Breast epithelium (tissue), 4 donors: ENCODE data around the gene RELT. TPM values are rescaled to one million over a fixed set of nuclear protein-coding genes. Genes with fewer than 3 reads are reported as not detected.
"Not testable (repeated sequence)": the region's sequence is repeated elsewhere in the genome, so short reads cannot be mapped to it uniquely, and the experiment has no call there.

Experiments used
- DNase-seq, 2 donors: peaks; one replicate each; pipeline ENCODE4 v3.0.0-alpha.2; 2019; ENCODE audit warnings: low spot score in 2 of 2
- H3K27ac ChIP-seq, 2 donors: fragments of 200-600 bp; sonication (generic) in 1 of 2; one replicate each; pipeline ENCODE4 v1.5.1; 2016 to 2019; ENCODE audit warnings: mild to moderate bottlenecking in 1 of 2
- H3K27me3 ChIP-seq, 2 donors: fragments of 200-600 bp; sonication (generic) in 1 of 2; one replicate each; pipeline versions ENCODE4 v1.5.1 to v1.6.0; 2017 to 2019; ENCODE audit warnings: control low read depth in 1 of 2, mild to moderate bottlenecking in 1 of 2
- H3K36me3 ChIP-seq: fragments of 200-600 bp; one replicate; pipeline ENCODE4 v1.5.1; 2019
- H3K4me1 ChIP-seq, 2 donors: fragments of 200-600 bp; sonication (generic); one replicate each; pipeline ENCODE4 v1.5.1; 2016 to 2019; ENCODE audit warnings: control low read depth in 1 of 2
- H3K4me3 ChIP-seq, 3 donors: fragments of 200-600 bp; sonication (generic); 1 replicate in 2 of 3; 2 replicates in 1 of 3; pipeline ENCODE4 v1.5.1; 2016 to 2019; ENCODE audit warnings: mild to moderate bottlenecking in 3 of 3, moderate library complexity in 2 of 3
- H3K9me3 ChIP-seq, 2 donors: fragments of 200-600 bp; sonication (generic) in 1 of 2; one replicate each; pipeline ENCODE4 v1.5.1; 2016 to 2019; ENCODE audit warnings: control low read depth in 1 of 2
- CTCF ChIP-seq, 3 donors: fragments of 450-650 bp; IDR thresholded peaks; one replicate each; pipeline ENCODE4 v1.5.1; 2016 to 2017; ENCODE audit warnings: antibody characterized with exemption in 3 of 3, mild to moderate bottlenecking in 3 of 3, moderate library complexity in 3 of 3
- POLR2A ChIP-seq: fragments of 450-650 bp; IDR thresholded peaks from one replicate; pipeline ENCODE4 v1.6.1; 2016; ENCODE audit warnings: antibody characterized with exemption, mild to moderate bottlenecking, moderate library complexity
- POLR2AphosphoS5 ChIP-seq, 3 donors: sonication (generic); formaldehyde crosslinking; IDR thresholded peaks; one replicate each; pipeline ENCODE4 v1.6.1; 2017; ENCODE audit warnings: antibody characterized with exemption in 3 of 3
- intact Hi-C: fragments of 100-400 bp; cut with DNase I; formaldehyde crosslinking; loops from one replicate; pipeline ENCODE4 v1.15.1; 2023; ENCODE audit warnings: low total_unique reads
- total RNA-seq, 3 donors: library from RNA; depleted of rRNA; stranded (reverse); fragments of >200 nt; gene quantifications; one replicate each; pipeline ENCODE4 v1.1.0, GENCODE V29; 2016

The RELT gene
- total RNA-seq, 3 donors from 2014 or later = 2.2 to 3.7 (median 2.3) TPM

GRCh38 chr11:73428699-73429098 lies 52.5 kb downstream of the RELT start:
- no peak overlapping the region for H3K27ac ChIP-seq
- H3K9me3 ChIP-seq = no peaks in the 10 kb centered on the region
- intact Hi-C loops = loop anchor here (10.0 kb wide), 1 partner anchor 216 kb away; the partner anchor contains the start of gene PLEKHB1
- no peaks in the 10 kb centered on the region for H3K36me3 ChIP-seq
- no peak for DNase-seq
- no peaks in the 10 kb centered on the region for H3K4me1 ChIP-seq
- H3K27me3 ChIP-seq = no peaks in the 10 kb centered on the region
- H3K4me3 ChIP-seq = no peak overlapping the region
- TF ChIP-seq POLR2A (no peak), CTCF (IDR thresholded peaks at IDR 0.05) (no peak)

- TF ChIP-seq POLR2AphosphoS5 (IDR thresholded peaks at IDR 0.05) = no peak
- no peak for TF ChIP-seq CTCF (IDR thresholded peaks at IDR 0.05)
- no peak for TF ChIP-seq POLR2A
- intact Hi-C loops = loop anchor here (10.0 kb wide), 1 partner anchor 216 kb away; the partner anchor contains the start of gene PLEKHB1
- no peaks in the 10 kb centered on the region for H3K36me3 ChIP-seq
- H3K9me3 ChIP-seq = no peaks in the 10 kb centered on the region
- H3K4me3 ChIP-seq = no peak overlapping the region
- no peaks in the 10 kb centered on the region for H3K27me3 ChIP-seq
- DNase-seq = no peak
- H3K27ac ChIP-seq = no peak overlapping the region
- no peaks in the 10 kb centered on the region for H3K4me1 ChIP-seq
These were observed 53.0 kb downstream of the RELT start for GRCh38 chr11:73429121-73429750.

- no peak for DNase-seq
- no peak overlapping the region for H3K4me3 ChIP-seq
- no peaks in the 10 kb centered on the region for H3K27me3 ChIP-seq
- no peaks in the 10 kb centered on the region for H3K4me1 ChIP-seq
- H3K27ac ChIP-seq = no peak overlapping the region
- intact Hi-C loops = no loop called here
- no peaks in the 10 kb centered on the region for H3K9me3 ChIP-seq
- no peaks in the 10 kb centered on the region for H3K36me3 ChIP-seq
- no peak for TF ChIP-seq CTCF (IDR thresholded peaks at IDR 0.05)
- TF ChIP-seq POLR2AphosphoS5 (IDR thresholded peaks at IDR 0.05) = no peak
- no peak for TF ChIP-seq POLR2A
These were observed 54.1 kb downstream of the RELT start for GRCh38 chr11:73430326-73430725.

- Histone ChIP-seq H3K4me3 (no peak overlapping the region), H3K9me3 (no peaks in the 10 kb centered on the region), H3K27me3 (no peaks in the 10 kb centered on the region), H3K27ac (no peak overlapping the region), H3K4me1 (no peaks in the 10 kb centered on the region), H3K36me3 (no peaks in the 10 kb centered on the region)
- intact Hi-C loops = no loop called here
- no peak for DNase-seq
- no peak for TF ChIP-seq POLR2AphosphoS5 (IDR thresholded peaks at IDR 0.05)
These were observed 55.2 kb downstream of the RELT start for GRCh38 chr11:73431396-73431795.

GRCh38 chr11:73436859-73437258 lies 60.7 kb downstream of the RELT start:
- H3K4me3 ChIP-seq, H3K4me1 ChIP-seq, H3K27me3 ChIP-seq, H3K9me3 ChIP-seq, intact Hi-C loops, H3K27ac ChIP-seq, DNase-seq, H3K36me3 ChIP-seq: not testable (repeated sequence)

- no peak overlapping the region for H3K4me3 ChIP-seq
- intact Hi-C loops = no loop called here
These were observed 63.0 kb downstream of the RELT start for GRCh38 chr11:73439002-73439843.

More at GRCh38 chr11:73439002-73439843, 63.0 kb downstream of the RELT start:
- Histone ChIP-seq H3K4me1 (no peaks in the 10 kb centered on the region), H3K36me3 (no peaks in the 10 kb centered on the region), H3K27ac (no peak overlapping the region), H3K9me3 (no peaks in the 10 kb centered on the region), H3K27me3 (no peaks in the 10 kb centered on the region)
- DNase-seq = no peak
- TF ChIP-seq POLR2AphosphoS5 (IDR thresholded peaks at IDR 0.05) = no peak
- TF ChIP-seq POLR2A = no peak
- TF ChIP-seq CTCF (IDR thresholded peaks at IDR 0.05) = no peak
